GM18502 (cell line): Measurements from ENCODE around the gene FSD1.

Source experiments
- ATAC-seq: cut with Tn5 transposase; IDR thresholded peaks from one replicate; pipeline ENCODE4 v1.9.1; 2021; ENCODE audit warnings: mild to moderate bottlenecking; ENCODE audit not compliant: unreplicated experiment, poor library complexity

The FSD1 gene

DNA sequence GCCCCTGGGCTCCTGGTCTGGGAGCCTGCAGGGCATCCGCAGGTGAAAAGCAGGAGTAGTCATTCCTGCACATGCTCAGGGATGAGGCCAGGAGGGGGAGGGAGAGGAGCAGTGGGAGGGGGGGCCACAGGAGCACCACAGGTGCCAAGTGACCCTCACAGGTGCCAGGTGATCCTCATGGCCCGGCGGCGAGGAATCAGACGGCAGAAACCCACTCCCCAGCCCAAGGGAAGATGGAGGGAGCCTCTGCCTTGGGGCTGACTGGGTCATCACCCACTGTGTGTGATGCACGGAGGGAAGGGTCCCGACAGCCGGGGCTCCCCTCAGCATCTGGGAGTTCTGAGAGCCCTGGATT, 68.6 kb downstream of the FSD1 start:
- no peak for ATAC-seq
